Femur (tissue), 1 donor: Measurements from ENCODE around the gene MYDGF.

ENCODE experiments used
- DNase-seq: peaks from one replicate; pipeline ENCODE4 v3.0.0-alpha.2; 2017

Gene MYDGF

DNA sequence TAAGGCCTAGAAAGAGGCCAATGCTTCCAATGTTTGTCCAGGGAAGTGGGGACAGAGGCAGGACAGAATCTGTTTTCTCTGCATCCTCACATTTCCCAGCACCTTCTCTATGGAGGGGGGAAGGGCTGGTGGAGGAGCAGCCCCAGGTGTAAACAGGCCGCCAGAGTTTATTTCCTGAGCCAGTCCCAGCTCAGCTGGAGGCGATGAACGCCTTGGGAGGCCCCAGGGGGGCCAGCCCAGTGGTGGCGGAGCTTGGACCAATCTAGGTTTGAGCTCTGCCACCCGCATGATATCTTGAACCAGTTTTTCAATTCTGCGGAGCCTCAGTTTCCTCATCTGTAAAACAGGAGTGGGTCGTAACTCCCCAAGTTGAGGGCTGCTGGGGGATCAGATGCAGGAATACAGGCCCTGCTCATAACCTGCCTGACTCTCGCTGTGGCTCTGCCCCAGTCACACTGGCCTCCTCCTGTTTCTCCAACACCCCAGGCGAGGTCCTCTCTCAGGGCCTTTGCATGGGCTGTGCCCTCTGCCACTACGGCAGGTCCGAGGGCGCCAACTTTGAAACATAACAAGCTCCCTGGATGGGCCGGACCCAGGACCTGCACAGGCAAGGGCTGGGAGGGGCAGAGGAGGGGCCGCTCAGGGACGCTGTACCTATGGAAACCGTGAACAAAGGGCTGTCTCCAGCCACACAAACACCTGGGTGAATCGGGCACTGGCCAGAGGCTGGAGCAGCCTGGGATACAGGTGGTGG lies 29.7 kb downstream of the MYDGF start:
- DNase-seq: no peak

DNA sequence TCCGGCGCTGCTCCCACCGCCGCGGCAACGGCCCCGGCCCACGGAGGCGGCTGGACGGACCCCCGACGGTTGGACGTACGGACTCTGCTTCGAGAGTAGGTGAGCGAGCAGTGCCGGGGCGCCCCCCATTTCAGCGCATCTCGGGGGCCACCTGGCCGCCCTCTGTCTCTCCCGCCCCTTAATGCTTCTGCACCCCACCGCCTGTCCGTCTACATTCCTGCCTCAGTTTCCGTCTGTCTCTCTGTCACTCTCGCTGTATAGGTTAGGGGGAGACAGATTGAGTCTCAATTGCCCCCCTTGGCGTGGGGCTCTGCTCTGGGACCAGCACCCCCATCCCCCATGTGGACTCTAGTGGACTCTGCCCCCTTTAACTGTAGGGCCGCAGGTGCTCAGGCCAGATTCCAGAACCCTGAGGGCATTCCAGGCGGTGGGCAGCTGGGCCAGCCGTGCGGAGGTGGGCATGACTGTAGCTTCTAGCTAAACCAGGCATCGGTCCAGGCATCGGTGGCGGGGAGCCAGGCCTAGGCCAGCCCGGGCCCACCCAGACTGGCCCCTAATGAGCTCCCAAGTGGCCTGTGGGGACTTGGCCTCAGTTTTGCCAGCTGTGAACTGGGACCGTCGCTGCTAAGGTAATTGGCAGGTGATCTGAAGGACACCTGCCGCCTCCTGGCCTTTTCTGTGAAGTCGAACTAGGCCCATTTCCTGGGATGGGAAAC lies 30.5 kb downstream of the MYDGF start:
- DNase-seq: peak; percentile 64

- peak; percentile 97 for DNase-seq
Measured at GRCh38 chr19:4638828-4639530, 31.2 kb downstream of the MYDGF start, which contains the start of gene TNFAIP8L1. Gene TNFAIP8L1 (plus strand): TSS chr19:4639516. CDS start chr19:4651870, 12,354 bp downstream.

- peak; percentile 60 for DNase-seq
Measured at GRCh38 chr19:4638317-4638716, 31.8 kb downstream of the MYDGF start.

DNA sequence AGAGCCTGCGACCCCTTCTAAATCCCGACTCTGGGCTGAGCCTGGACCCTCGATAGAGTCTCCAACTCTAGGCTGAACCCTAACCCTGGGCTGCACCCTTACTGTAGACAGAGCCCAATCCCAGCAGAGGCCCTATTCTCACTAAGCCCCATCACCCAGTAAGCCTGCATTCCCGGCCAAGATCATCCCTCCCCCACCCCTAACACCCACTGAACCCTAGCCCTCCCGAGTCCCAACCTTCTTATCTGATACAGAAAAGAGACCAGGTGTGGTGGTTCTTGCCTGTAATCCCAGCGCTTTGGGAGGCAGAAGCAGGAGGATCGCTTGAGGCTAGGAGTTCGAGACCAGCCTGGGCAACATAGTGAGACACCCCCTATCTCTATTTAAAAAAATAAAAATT lies 33.4 kb downstream of the MYDGF start:
- no peak for DNase-seq

GRCh38 chr19:4636151-4636717 lies 33.9 kb downstream of the MYDGF start:
- peak; percentile 82 for DNase-seq

DNA sequence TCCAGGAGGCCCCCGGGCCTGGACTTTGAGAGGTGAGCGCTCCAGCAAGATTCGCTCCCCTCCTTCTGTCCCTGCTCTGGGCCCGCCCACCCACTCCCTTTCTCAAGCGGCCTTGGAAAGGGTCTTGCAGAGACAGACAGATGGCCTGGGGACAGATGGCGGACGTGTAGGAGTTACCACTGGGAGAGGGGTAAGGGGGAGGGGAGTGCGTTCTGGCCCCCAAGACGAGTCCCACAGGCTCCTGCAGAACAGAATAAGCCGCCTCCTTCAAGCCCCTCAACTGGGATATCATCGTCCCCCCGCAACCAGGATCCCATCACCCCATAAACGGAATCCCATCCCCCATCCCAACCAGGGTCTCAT lies 34.4 kb downstream of the MYDGF start:
- no peak for DNase-seq

DNA sequence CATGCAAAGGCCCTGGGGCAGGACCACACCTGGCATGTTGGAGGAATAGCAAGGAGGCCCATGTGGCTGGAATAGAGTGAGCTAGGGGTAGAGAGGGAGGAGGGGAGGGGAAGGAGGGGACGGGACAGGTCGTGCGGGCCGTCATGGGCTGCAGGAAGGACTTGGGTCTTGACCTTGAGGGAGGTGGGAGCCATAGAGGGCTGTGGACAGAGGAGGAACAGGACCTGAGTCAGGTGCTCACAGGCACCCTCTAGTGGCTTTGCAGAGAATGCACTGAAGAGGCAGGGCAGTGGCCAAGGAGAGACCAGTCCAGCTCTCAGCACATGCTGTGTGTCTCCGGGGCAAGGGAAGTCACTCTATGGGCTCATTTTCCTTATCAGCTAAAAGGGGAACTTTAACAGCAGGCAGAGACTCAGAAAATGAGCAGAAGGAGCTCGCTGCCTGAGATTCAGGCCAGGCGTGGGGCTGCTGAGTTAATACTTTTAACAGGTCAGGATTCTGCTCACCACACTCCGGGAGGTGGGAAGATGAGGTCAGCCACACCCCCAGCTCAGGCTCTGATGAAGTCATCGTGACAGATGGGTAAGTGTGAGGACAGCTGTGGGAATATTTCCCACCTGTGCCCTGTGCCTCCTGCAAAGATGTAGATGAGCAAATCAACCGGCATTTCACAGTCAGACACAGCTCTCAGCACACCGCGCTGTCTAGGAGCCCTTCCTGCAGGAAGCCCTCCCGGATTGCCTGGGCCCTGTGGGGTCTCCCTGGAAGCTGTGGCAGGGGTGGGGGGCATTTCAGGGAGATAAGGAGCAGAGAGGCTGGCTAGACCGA lies 36.8 kb downstream of the MYDGF start:
- DNase-seq: peak; percentile 66

DNA sequence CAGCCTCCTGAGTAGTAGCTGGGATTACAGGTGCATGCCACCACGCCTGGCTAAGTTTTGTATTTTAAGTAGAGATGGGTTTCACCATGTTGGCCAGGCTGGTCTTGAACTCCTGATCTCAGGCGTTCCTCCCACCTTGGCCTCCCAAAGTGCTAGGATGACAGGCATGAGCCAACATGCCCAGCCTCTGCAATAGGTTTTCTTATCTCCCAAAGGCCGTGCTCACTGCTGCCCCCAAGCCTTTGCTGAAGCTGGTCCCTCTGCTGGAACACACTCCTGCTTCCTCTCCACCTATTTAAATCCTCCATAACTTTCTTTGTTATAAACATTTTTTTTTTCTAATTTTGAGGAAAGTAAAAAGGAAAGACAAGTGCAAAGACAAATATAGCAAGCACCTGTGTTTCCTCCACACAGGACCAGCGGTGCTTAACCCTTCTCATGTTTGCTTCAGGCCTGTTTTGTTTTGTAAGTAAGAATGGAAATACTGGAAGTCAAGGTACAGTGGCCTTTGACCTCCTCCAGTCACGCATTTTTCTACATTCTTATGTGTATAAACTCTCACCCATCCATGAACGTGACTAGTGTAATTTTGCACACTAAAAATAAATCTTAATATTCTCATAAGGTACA lies 45.3 kb downstream of the MYDGF start:
- DNase-seq: no peak

- DNase-seq: no peak
Measured at GRCh38 chr19:4624301-4624700, 45.8 kb downstream of the MYDGF start.

DNA sequence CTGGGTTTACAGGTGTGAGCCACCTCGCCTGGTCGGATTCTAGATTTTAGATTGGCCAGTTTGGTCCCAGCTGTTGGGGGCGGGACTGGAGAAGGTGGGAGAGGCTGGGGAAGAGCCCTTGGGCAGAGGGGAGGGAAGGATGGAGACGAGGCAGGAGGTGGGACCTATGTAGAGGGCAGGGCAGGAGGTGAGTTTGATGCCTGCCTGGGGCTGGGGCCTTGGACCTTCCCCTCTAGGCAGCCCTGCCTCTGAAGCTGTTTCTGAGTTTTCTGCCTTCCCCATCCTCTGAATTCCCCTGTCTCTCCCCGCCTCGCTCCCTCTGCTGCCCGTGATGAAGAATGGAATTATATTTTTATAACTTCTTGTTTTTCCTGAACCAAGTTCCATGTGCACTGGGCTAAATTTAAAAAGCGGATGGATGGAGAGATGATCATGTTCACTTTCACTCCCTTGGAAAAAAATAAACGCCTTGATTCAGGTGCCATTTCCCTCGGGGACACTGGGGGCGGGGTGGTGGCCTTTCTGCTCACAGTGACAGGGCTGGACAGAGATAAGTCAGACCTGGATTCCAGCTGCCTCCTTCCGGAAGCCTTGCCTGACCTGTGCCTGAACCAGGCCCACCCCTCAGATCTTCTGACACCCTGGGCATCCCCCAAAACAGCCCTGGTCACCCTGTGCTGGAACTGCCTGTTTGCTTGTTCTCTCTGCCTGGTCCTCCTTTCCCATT lies 47.3 kb downstream of the MYDGF start:
- DNase-seq: no peak

- DNase-seq: no peak
Measured at GRCh38 chr19:4620675-4621074, 49.5 kb downstream of the MYDGF start.

GRCh38 chr19:4619668-4620294 lies 50.4 kb downstream of the MYDGF start:
- DNase-seq: no peak

DNA sequence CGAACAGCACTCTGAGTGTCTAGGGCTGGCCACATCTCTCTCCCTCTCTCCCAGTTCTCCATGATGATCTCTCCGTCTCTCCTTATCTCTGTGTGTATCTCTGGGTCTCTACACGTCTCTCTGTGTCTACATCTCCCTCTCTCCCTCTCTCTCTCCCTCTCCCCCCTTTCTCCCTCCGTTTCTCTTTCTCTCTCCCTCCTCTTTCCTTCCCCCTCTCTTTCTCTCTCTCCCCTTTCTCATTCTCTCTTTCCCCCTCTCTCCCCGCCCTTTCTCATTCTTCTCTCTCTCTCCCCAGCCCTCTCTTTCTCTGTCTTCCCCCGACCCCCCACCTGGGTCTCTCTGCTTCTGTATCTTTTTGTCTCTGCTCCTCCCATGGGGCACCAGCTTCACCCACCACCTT lies 52.1 kb downstream of the MYDGF start:
- DNase-seq: no peak

DNA sequence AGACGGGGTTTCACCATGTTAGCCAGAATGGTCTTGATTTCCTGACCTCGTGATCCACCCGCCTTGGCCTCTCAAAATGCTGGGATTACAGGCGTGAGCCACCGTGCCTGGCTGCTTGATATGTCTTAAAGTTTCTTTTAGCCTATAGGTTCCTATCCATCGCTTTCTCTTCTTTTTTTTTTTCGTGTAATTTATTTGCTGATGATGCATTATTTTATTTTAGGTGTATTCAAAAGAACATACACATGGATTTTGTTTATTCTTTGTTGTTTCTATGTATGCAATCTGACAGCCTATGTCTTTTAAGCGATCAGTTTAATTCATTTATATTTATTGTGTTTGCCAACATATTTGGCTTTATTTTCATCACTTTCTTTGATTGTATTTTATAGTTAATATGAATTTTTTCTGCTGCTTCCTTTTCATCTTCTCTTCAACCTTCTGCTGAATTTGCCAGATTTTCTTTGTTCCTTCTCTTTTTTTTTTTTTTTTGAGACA lies 56.8 kb downstream of the MYDGF start:
- no peak for DNase-seq

DNA sequence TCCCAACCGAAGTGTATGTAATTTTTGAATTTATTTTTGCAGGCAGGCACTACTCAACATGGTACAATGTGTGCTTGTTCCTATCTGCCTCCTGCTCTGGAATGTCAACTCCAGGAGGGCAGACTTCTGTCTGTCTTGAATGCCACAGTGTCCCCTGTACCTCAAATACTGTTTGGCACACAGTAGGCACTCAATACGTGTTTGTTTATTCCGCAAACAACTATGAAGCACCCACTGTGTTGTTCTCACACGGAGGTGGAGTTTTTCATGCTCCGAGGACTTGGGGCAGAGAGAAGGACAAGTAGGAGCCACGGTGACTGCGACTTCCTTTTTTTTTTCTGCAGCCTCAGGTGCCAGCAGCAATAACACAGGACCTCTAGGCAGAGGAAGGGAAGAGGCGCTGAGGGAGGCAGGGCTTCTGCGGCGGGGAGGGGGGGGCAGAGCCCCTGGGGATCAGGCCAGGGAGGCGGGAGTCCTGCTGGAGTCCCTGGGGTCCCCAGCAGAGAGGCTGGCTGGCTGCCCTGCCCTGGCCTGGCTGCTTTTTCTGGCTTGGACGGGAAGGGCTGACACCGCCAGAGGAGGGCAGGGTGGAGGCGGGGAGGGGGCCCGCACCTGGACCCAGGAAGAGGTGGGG lies 60.1 kb downstream of the MYDGF start:
- DNase-seq: peak; percentile 35
